ENCODE measurements around the gene CD48.

The CD48 gene

DNA sequence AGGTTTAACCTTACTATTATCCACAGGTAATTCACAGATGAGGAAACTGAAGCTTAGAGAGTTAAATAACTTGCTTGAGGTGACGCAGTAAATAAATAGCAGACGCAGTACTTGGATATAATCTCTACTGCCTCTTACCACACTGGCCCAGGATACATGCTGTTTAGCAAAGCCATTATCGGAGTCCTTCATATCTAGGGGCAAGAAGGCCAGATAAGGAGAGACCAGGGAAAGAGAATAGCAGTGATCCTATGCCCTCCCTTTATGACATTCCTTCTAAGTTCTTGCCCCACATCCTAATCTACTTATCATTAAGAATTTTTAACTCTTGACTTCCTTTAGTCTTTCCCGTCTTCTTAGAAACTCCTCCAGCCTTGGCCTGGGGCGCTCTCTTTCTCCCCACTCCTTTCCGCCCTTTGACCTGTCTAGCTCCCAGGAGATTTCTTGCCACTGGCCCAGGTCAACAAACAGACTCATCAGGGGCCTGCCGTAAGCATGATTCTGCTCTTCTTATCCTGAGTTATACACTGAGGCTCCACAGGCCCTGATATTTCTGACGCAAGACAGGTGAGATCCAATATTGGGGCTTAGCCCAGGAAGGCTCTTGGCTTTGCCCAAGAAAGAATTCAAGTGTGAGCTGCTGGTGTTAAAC lies 53.3 kb downstream of the CD48 start:
- no peak overlapping the region for H3K4me2 ChIP-seq (ENCODE audit: low read length)
- no peaks in the 10 kb centered on the region for H3K9me3 ChIP-seq (ENCODE audit: control insufficient read depth, low read length)
- TF ChIP-seq CTCF (IDR thresholded peaks at IDR 0.05): no peak
- no peak overlapping the region for H3K9ac ChIP-seq
- no peaks in the 10 kb centered on the region for H3K36me3 ChIP-seq (ENCODE audit: control insufficient read depth, insufficient read depth, low read length)
- no peak overlapping the region for H3K4me3 ChIP-seq (ENCODE audit: low read depth, low read length)
- H3K79me2 ChIP-seq: no peaks in the 10 kb centered on the region
- H3K27ac ChIP-seq: no peak overlapping the region
- H3K4me1 ChIP-seq: no peaks in the 10 kb centered on the region
- H3K27me3 ChIP-seq (ENCODE audit: control insufficient read depth, insufficient read depth, low read length): no peaks in the 10 kb centered on the region
- no peak overlapping the region for H2AFZ ChIP-seq

- H3K27me3 ChIP-seq (ENCODE audit: control insufficient read depth, insufficient read depth, low read length): no peaks in the 10 kb centered on the region
- no peaks in the 10 kb centered on the region for H3K9me3 ChIP-seq (ENCODE audit: control insufficient read depth, low read length)
- no peak overlapping the region for H3K27ac ChIP-seq
- H3K4me2 ChIP-seq (ENCODE audit: low read length): no peak overlapping the region
- no peak overlapping the region for H2AFZ ChIP-seq
- H3K79me2 ChIP-seq: no peaks in the 10 kb centered on the region
- H3K4me1 ChIP-seq: no peaks in the 10 kb centered on the region
- H3K36me3 ChIP-seq (ENCODE audit: control insufficient read depth, insufficient read depth, low read length): no peaks in the 10 kb centered on the region
- no peak overlapping the region for H3K4me3 ChIP-seq (ENCODE audit: low read depth, low read length)
- H3K9ac ChIP-seq: no peak overlapping the region
- TF ChIP-seq CTCF (IDR thresholded peaks at IDR 0.05): no peak
Observed at GRCh38 chr1:160657250-160657781, 54.3 kb downstream of the CD48 start.

- no peak for TF ChIP-seq CTCF (IDR thresholded peaks at IDR 0.05)
- Histone ChIP-seq H3K36me3 (ENCODE audit: control insufficient read depth, insufficient read depth, low read length) (no peaks in the 10 kb centered on the region), H2AFZ (no peak overlapping the region), H3K27me3 (ENCODE audit: control insufficient read depth, insufficient read depth, low read length) (no peaks in the 10 kb centered on the region), H3K79me2 (no peaks in the 10 kb centered on the region), H3K4me2 (ENCODE audit: low read length) (no peak overlapping the region), H3K9me3 (ENCODE audit: control insufficient read depth, low read length) (no peaks in the 10 kb centered on the region), H3K9ac (no peak overlapping the region), H3K4me1 (no peaks in the 10 kb centered on the region), H3K27ac (no peak overlapping the region), H3K4me3 (ENCODE audit: low read depth, low read length) (no peak overlapping the region)
Observed at GRCh38 chr1:160656737-160657136, 54.9 kb downstream of the CD48 start.

- no peaks in the 10 kb centered on the region for H3K9me3 ChIP-seq (ENCODE audit: control insufficient read depth, low read length)
- H3K36me3 ChIP-seq (ENCODE audit: control insufficient read depth, insufficient read depth, low read length): no peaks in the 10 kb centered on the region
- H3K79me2 ChIP-seq: no peaks in the 10 kb centered on the region
- H3K4me3 ChIP-seq (ENCODE audit: low read depth, low read length): no peak overlapping the region
- H3K27me3 ChIP-seq (ENCODE audit: control insufficient read depth, insufficient read depth, low read length): no peaks in the 10 kb centered on the region
- no peak for TF ChIP-seq CTCF (IDR thresholded peaks at IDR 0.05)
- H2AFZ ChIP-seq: no peak overlapping the region
- H3K4me2 ChIP-seq (ENCODE audit: low read length): no peak overlapping the region
- H3K27ac ChIP-seq: no peak overlapping the region
- no peak overlapping the region for H3K9ac ChIP-seq
- H3K4me1 ChIP-seq: no peaks in the 10 kb centered on the region
Observed at GRCh38 chr1:160653620-160654016, 58.0 kb downstream of the CD48 start.
